Measurements from ENCODE around the gene MCM8.

Gene MCM8

DNA sequence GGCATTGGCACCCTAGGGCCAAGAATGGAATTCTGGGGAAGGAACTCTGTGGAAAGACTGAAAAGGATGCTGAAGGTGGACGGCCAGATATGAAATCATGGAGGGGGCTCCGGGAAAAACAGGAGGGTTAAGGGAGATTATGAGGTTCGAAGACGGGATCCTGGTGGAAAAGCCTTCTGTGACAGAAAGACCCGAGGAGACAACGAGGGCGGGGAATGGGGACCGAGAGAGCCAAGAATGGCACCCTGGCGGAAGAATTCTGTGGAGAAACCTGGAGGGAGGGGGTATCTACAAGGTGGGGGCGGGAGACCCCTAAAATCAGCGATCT lies 545 bp upstream of the MCM8 start:
- DNase-seq: no peak

DNA sequence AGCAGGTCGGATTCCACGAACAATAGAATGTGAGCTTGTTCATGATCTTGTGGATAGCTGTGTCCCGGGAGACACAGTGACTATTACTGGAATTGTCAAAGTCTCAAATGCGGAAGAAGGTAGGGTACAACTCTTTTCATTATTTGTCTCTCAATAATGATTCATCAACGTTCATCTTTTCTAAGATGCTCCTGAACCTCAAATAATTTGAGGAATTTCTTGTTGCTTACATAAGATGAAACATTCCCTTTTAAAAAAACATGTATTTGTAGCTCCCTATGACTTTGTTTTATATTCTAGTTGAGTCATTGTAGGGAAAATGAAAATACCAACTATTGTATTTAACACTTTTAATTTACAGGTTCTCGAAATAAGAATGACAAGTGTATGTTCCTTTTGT lies 17.0 kb downstream of the MCM8 start:
- no peak for DNase-seq

DNA sequence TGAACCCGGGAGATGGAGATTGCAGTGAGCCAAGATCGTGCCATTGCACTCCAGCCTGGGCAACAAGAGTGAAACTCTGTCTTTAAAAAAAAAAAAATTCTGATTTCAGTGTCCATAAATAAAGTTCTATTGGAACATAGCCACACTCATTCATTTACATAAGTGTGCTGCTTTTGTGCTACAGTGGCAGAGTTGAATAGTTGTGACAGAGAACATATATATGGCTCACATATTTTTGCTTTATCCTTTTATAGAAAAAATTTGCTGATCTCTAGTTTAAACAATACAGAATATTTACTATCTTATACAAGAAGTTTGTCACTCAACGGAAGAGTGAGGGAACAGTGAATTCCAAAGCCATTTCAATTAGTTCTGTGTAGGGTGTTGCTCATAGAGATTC lies 18.0 kb downstream of the MCM8 start:
- no peak for DNase-seq

DNA sequence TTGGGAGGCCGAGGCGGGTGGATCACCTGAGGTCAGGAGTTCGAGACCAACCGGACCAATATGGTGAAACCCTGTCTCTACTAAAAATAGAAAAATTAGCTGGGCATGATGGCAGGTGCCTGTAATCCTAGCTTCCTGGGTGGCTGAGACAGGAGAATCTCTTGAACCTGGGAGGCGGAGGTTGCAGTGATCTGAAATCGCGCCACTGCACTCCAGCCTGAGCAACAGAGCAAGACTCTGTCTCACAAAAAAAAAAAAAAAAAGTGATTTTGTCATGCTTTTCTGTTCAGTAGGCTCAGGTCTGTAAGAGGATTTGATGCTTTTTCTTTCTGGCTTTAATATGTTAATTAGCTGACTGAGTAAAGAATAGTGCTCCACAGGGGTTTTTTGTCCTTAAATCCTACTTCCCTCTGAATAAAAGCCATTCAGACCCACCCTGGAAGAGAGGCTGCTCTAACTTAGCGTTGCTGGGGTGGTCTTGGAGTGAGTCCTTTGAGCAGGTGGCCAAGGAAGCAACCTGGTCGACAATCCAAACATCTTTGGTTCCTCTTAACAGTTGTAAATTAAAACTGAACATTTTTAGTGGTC lies 19.0 kb downstream of the MCM8 start:
- no peak for DNase-seq

DNA sequence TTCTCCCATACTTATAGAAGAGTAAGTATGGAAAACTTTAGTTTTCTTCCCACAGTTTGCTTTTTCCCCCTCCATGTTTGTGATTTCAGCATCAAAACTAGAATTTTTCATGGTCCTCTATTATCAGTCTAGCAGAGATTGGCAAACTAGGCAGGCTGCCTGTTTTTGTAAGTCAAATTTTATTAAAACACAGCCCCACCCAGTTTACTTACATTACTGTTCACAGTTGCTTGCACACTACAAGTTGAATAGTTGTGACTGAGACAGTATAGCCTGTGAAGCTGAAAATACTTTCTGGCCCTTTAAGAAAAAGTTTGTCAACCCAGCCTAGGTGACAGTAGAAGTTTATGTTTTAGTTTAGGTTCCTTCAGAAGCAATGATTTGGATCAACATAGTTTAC lies 19.5 kb downstream of the MCM8 start:
- DNase-seq: no peak

DNA sequence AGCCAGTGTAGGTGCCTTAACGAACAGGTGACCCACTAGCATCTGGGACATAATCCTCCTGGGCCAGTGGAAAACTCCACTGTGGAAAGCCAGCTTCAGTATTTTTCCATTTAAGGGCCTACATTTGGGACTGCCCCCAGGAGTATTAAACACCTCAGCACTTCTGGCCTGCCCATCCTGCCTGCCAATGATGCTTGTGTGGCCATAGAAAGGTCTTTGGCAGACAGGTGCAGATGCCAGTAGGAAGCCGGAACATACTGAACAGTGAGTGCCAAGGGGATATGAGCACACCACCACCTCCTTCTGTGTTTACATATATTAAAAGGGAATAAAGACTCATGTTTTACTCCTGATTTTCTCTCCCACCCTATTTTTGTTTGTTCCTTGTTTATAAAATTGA lies 19.9 kb downstream of the MCM8 start:
- no peak for DNase-seq

DNA sequence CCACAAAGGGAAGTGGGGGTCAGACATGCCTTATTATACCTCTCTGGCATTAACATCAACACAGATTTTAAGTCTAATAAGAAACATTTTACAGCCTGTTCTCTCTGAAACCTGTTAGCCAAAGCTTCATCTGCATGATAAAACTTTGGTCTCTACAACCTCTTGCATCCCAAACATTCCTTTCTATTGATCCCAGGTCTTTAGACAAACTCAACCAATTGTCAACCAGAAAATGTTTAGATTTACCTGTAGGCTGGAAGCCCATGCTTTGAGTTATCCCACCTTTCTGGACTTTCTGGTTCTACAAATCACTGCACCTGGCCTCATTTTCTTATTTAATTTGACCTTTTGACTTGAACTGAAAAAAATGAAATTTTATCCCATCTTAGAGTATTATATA lies 20.8 kb downstream of the MCM8 start:
- no peak for DNase-seq

DNA sequence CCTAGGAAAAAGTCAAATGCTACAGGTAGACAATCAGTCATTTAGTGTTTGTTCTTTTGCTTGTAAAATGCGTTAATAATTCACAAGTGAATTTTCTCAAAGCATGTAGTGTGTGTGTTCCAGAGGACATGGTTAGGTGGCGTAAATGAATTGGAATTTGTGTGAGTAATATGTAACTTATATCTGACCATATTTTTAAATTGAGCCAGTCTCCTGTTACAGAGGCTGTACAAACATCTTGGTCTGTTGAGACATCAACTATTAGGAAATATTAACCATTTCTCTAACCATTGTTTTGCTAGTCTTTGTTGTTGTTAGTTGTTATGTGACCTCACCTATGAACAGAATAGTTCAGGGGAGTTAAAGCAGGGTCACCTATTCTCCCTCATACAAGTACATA lies 22.7 kb downstream of the MCM8 start:
- no peak for DNase-seq

DNA sequence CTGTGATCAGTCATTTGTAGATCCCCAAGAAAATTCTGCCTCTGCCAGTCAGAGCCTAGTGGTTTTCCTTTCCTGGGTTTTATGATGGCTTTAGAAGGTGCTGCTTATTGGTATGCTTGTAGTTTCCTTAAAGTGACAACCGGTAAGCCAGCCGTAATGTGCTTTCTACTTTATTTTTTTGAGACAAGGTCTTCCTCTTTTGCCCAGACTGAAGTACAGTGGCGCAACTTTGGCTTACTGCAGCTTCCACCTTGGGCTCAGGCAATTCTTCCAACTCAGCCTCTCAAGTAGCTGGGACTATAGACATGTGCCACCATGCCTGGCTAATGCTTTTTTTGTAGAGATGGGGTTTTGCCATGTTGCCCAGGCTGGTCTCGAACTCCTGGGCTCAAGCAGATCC lies 23.5 kb downstream of the MCM8 start:
- DNase-seq: no peak

DNA sequence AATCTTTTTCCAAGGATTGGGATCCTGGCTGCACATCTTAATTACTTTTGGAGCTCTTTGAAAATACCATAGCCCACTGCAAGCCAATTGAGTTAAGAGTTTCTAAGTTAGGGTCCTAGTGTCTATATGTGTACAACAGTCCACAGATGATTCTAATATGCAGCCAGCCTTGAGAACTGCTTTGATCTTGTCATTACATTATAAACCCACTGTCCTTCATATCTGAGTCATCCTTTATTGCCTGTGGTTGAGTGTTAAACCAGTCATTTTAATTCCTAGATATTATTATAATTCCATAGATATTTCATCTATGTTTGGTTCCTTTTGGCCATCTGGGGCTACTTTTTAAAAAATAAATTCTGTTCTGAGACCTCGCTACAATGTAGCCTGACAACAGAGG lies 24.1 kb downstream of the MCM8 start:
- DNase-seq: no peak

DNA sequence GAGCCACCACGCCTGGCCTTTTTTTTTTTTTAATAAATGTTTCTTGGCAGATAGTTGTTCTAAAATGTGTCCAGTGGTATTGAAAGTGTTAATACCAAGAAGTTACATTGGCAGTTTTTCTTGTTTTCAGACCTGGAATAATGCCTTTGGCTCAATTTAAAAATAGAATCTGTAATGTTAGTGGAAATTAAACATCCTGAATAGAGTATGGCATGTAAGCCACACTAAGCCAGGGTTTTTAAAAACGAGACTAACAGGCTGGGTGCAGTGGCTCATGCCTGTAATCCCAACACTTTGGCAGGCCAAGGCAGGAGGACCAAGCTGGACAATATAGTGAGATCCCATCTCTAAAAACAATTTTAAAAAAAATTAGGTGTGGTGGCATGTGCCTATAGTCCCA lies 25.3 kb downstream of the MCM8 start:
- no peak for DNase-seq

DNA sequence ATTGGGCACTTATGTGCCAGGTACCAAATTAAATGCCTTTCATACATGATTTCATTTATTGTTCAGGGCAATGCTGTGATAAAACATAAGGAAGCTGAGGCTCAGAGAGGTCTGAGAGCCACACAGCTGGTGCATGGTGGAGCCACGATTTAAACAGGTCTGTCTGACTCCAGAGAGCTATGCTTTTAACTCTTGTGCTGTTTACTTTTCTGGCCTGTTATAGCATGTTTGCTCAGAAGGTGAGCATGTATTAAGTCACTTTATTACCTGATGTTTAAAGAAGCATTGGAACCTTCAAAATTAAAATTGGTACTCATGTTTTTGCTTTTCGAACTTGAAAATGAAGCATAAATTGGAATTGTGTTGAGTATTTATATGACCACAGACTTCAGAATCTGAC lies 26.8 kb downstream of the MCM8 start:
- DNase-seq: no peak

DNA sequence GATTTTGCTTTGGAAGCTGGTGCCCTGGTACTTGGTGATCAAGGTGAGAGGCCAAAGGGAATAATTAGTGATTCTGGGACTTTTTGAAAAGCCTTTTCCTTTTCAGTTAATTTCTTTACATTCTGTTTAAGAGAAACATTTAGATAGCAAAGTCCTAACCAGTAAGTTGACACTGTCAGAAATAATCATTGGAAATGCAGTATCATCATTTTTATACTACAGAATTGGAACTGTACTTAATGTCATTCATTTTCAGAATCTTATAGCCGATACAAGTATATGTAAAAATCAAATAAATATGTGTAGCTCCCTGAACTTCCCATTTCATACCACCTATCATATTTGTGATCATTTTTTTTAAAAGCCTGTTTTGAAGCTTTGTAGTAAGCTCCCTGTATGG lies 27.5 kb downstream of the MCM8 start:
- no peak for DNase-seq

DNA sequence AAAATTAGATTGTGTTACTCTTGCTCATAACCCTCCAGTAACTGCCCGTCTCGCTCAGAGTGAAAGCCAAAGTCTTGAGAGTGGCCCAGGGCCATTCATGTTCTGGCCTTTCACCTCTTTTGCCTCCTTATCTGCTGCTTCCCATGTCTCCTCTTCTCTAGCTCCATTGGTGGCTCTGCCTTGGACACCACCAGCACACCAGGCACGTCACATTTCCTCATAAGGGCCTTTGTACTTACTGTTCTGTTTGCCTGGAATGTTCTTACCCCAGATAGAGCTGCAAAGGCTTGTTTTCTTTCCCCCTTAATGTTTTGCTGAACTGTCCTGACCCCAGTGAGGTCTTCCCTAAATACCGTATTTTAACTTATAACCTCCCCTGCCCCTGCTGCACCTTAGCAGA lies 29.3 kb downstream of the MCM8 start:
- no peak for DNase-seq

DNA sequence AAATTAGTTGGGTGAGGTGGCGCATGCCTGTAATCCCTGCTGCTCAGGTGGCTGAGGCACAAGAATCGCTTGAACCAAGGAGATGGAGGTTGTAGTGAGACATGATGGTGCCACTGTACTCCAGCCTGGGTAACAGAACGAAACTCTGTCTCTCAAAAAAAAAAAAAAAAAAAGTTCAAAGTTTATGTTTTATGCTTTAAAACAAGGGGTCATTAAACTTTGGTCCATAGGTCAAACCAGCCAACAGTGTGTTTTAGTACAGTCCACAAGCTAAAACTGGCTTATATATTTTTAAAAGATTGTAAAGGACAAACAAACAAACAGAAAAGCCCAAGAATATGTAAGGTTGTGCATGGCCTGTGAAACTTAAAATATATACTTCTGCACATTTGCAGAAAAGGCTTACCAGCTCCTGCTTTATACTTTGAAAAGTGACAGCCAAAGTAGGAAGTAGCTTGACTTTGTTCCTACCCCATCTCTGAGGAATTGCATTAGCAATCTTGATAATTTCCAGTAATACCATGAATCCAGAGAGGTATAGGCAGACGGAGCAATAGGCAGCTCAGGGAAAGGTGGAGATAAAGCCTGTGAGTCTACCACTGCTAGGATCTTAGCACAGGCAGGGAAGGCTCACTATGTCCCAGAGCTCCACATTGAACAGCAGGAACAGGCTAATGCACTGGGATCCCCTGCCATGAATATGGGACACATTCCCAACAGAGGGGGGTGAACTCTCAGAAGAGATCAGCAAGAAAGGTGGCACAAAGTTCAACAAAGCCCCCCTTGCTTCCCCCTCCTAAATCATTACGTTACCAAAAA lies 30.5 kb downstream of the MCM8 start:
- DNase-seq: no peak

DNA sequence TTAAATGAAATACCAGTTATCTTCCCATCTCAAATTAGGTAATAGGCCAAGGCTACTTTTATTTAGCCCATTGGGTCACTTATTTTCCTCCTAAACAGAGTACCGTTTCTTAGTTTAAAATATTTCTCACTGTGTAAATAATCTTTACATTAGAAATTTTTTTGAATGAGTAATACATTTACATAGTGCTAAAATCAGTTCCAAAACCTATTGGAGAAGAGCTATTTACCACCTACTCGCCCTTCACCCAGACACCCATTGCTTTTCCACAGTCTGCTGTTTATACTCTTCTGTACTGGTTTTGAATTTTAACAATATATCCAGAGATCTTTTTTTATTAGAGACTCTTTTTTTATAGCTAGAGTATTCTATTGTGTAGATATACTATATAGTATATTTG lies 36.9 kb downstream of the MCM8 start:
- DNase-seq: no peak

DNA sequence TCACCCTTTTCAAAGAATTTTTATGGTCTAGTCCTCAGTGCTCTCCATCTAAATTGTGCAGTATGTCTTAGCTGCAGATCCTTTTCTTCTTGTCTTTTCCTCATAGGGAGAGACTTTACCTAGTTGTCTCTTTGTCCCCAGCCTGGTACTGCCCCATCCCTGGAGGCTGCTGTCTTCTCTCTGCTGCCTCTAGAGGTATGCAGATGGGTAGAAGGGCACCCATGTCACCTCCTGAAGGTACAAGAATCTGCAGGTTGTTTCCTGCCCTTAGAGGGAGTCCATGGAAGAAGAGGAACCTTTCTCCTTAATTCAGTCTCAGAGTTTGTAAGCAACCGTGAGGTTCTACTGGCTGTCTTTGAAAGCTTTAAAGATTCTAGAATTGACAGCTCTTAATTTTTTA lies 39.1 kb downstream of the MCM8 start:
- no peak for DNase-seq

DNA sequence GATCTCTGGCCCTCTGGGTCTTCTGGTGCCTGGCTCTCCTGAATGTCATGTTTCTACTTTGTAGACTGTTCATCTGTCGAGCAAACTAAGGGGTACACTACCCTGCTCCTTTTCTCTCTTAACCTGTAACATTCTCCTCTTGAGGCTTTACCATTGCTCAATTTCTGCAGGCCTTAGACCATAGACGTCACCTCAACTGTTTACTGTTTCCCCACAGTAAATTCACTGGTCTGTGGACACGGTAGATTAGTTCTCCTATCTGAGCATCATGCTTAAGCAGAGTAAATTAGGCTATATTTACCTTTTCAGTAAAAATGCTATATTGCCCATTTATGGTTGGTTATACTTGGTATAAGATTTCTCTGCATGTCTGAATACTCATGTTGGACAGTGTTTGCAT lies 40.5 kb downstream of the MCM8 start:
- DNase-seq: no peak

DNA sequence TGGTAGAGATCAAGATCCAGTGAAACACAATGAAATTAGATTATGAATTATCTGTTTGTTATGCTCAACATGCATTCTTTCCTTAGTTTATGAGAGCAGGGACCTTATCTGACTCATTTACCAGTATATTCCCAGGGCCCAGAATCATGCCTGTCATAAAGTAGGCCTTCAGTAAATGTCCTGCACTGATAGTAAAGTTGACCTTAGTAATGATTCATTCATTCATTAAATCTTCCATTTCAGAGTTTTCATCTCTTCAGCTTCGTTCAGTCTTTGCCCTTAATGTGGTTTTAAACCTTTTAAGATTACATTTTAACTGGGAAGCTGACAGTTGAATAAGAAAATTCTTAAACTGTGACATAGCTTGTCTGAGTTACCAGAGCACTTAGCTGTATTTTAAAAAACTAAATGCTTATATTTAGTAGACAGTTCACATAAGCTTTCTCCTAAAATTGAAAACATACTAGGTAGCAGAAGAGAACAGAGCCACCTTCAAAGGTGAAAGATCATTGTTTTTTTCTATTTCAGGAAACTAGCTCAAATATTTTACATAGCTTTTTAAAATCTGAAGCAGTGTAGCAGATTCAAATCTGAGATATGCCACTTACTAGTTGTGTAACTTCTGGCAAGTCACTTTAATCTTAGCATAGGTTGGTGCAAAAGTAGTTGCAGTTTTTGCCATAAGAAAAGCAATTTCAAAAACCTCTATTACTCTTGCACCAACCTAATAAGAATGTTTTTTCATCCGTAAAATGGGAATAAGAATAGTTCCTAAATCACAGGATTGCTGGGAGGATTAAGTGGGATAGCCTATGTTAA lies 41.4 kb downstream of the MCM8 start:
- DNase-seq: no peak

DNA sequence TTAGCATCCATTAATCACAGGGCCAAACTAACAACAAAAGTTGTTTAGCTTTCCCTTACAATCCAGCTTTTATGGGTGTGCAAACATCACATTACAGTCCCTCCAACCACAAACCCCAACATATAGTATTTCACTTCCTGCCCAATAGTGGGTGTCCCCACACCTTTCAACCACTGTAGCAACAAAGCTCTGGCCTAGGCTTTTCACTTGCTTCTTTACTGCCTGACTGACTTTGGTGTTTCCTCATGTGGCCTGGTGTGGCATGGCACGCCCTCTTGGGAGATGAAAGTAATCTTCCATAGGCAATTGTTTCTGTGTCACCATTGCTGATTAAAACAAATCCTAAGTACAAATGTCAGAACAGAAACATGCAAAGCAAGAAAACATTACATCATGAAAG lies 46.3 kb downstream of the MCM8 start:
- no peak for DNase-seq

DNA sequence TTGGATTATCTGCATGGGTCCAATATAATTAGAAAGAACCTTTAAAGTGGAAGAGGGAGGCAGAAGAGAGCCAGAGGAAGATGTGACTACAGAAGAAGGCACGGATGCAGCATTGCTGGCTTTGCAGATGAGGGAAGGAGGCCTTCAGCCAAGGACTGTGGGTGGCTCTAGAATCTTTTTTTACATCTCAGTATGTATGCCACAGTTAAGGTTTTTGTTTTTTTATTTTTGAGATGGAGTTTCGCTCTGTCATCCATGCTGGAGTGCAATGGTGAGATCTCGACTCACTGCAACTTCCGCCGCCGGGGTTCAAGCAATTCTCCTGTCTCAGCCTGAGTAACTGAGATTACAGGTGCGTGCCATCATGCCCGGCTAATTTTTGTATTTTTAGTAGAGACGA lies 49.3 kb downstream of the MCM8 start:
- no peak for DNase-seq

DNA sequence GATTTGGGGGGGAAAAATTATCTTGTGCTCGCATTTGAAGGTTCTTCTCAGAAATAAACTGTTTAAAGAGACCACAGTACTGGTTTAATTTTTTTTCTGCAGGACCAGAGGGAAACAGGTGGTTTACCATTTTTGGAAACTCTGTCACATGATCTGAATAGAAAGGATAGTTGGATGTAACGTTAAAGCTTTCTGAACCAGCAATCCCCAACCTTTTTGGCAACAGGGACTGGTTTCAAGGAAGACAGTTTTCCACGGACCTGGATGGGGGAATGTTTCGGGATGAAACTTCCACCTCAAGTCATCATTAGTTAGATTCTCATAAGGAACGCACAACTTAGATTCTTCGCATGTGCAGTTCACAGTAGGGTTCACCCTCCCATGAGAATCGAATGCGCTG lies 50.4 kb downstream of the MCM8 start:
- DNase-seq: no peak

DNA sequence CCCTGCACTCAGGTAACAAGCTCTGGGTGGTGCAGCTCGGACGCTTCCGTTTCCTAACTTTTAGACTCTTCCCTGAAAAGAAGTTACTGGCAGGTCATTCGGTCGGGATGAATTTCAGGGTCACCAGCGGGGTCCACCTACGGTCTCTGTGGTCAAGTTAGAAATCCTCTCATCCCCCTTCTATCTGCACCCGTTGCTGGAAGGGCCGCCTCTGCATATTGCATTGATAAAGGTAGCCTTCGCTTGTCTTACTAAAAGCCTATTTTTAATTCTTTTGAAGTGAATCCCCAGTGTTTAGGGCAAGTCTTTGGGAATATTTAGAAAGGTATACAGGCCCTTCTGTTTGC lies 56.1 kb downstream of the MCM8 start:
- no peak for DNase-seq

DNA sequence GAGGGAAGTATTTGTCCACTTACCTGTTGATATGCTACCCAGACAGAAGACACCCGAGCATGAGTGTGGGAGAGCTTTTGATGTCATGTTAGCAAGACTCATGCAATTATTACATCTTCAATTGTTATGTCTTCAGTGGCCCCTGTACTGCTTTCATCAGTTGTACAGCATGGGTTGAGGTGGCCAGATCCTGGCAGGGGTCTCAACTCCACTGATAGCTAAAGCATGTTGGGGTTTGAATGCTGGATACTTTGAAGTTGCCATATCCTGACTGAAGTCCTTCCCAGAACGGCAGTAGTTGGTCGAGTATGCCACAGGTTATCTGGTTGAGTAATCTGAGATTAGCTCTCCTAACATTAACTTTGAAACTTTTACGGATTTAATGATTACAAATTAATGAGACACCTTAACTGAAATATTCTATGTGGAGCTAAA lies 56.7 kb downstream of the MCM8 start:
- no peak for DNase-seq
